Large intestine (tissue), 3 donors: Measurements from ENCODE around the gene PTPRU. TPM values are rescaled to one million over a fixed set of nuclear protein-coding genes. Genes with fewer than 3 reads are reported as not detected.

Experiments
- DNase-seq, 2 donors: peaks; one replicate each; pipeline versions ENCODE4 v3.0.0 to v3.0.0-alpha.2; 2013
- H3K27ac ChIP-seq: one replicate; pipeline ENCODE4 v1.5.1; 2013; ENCODE audit warnings: low read length
- H3K27me3 ChIP-seq: 2 replicates; pipeline ENCODE4 v1.6.1; 2013; ENCODE audit warnings: low read length; ENCODE audit not compliant: control insufficient read depth, insufficient read depth
- H3K36me3 ChIP-seq: 2 replicates; pipeline ENCODE4 v1.6.1; 2013; ENCODE audit warnings: low read length; ENCODE audit not compliant: control insufficient read depth, insufficient read depth
- H3K4me1 ChIP-seq: one replicate; pipeline ENCODE4 v1.6.1; 2013; ENCODE audit warnings: low read length; ENCODE audit not compliant: control insufficient read depth, insufficient read depth
- H3K4me3 ChIP-seq: one replicate; pipeline ENCODE4 v1.5.1; 2013; ENCODE audit warnings: low read length
- H3K9me3 ChIP-seq: one replicate; pipeline ENCODE4 v1.6.1; 2013; ENCODE audit warnings: mild to moderate bottlenecking, low read depth, low read length, moderate library complexity; ENCODE audit not compliant: control insufficient read depth
- WGBS: methylation state at CpG from one replicate; pipeline ENCODE4 v1.1.5; 2013; ENCODE audit warnings: low lambda C conversion rate; ENCODE audit not compliant: insufficient coverage; 5-methylcytosine and 5-hydroxymethylcytosine counted together
- polyA plus RNA-seq: library from polyadenylated mRNA; unstranded; fragments of 120-200 nt; gene quantifications from one replicate; pipeline ENCODE4 v1.2.1, GENCODE V29; 2013

PTPRU gene
- polyA plus RNA-seq, 1 donor: 17.6 TPM

DNA sequence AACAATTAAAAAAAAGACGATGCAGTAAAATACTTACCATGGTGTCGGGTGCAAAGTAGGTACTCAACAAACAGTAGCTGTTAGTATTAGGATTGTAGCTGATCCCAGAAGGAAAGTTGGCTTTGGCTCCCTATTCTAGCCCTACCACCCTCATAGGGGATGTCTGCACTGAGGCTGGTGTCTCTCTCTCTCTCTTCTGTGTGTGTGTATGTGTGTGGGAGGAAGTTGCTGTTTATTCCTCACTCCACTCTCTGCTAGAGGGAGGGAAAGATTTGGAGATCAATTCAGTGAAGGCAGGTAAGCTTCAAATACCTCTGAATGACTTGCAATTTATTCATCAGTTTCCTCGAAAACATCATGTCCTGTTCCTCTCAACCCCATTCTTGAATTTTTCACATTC, 124.4 kb downstream of the PTPRU start:
- no peak overlapping the region for H3K4me3 ChIP-seq
- 100% methylated on average over 2 of the region's 3 CpGs for WGBS
- H3K27ac ChIP-seq: no peak overlapping the region
- no peak for DNase-seq
- H3K27me3 ChIP-seq: peaks cover 13% of the 10 kb centered on the region
- H3K36me3 ChIP-seq: no peaks in the 10 kb centered on the region
- H3K4me1 ChIP-seq: no peaks in the 10 kb centered on the region
- H3K9me3 ChIP-seq: no peaks in the 10 kb centered on the region

DNA sequence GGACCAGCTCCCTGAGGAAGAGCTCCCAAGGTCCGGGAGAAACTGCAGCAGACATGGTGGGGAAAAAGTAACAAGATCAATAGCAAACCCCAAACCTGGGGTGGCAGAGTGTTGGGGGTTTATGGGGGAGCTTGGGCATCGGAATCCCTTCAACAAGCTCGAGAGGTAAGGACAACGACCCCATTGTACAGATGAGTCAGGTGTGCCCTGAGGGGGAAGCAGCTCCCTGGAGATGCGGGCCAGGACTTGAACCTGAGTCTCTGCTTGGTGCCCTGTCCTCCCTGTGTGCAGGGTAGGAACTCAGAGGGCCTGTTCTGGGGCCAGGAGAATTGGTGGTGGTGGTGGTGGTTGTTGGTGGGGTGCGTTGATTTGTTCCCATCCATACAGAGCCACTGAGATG, 125.4 kb downstream of the PTPRU start:
- no CpG with 5 or more reads among the region's 6 CpGs for WGBS
- Histone ChIP-seq H3K4me1 (no peaks in the 10 kb centered on the region), H3K27me3 (peaks cover 13% of the 10 kb centered on the region), H3K27ac (no peak overlapping the region), H3K9me3 (no peaks in the 10 kb centered on the region), H3K36me3 (no peaks in the 10 kb centered on the region), H3K4me3 (no peak overlapping the region)
- no peak for DNase-seq

DNA sequence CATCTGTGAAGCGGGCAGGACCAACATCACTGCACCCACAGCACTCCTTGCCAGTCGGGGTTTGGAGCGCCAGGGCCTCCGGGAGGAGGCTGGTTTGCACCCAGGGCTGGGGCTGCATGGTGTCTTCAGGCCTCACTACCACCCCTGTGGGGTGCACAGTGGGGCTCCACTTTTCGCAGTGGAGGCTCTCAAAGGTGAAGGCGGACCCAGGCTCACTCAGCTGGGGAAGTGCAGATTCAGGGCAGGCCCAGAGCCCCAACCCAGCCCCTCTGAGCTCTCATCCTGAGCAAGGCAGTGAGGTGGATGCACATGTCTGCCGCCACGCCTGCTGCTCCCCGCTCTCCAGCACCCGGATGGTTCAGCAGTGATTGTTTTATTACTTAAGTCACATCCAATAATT, 125.8 kb downstream of the PTPRU start:
- WGBS: no CpG with 5 or more reads among the region's 10 CpGs

DNA sequence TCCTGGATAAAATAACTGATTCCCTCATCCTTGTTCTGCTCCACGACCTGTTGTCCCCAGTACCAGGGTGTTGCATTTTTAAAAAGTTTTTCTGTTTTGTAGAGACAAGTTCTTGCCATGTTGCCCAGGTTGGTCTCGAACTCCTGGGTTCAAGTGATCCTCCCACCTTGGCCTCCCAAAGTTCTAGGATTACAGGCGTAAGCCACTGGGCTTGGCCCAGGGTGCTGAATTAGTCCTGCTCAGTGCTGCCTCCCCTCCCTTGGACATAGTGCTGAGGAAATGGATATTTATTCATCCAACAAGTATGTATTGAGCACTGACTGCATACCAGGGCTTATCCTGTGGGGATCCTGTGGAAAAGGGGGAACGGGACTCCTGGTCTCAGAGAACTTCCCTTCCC, 126.4 kb downstream of the PTPRU start:
- H3K27me3 ChIP-seq: peaks cover 13% of the 10 kb centered on the region
- H3K36me3 ChIP-seq: no peaks in the 10 kb centered on the region
- no peak for DNase-seq
- no CpG with 5 or more reads among the region's 4 CpGs for WGBS
- no peak overlapping the region for H3K4me3 ChIP-seq
- H3K9me3 ChIP-seq: no peaks in the 10 kb centered on the region
- no peak overlapping the region for H3K27ac ChIP-seq
- no peaks in the 10 kb centered on the region for H3K4me1 ChIP-seq

More for the DNA sequence above, 125.8 kb downstream of the PTPRU start:
- H3K27ac ChIP-seq: no peak overlapping the region
- no peak for DNase-seq
- H3K4me1 ChIP-seq: no peaks in the 10 kb centered on the region
- H3K36me3 ChIP-seq: no peaks in the 10 kb centered on the region
- peaks cover 13% of the 10 kb centered on the region for H3K27me3 ChIP-seq
- H3K4me3 ChIP-seq: no peak overlapping the region
- no peaks in the 10 kb centered on the region for H3K9me3 ChIP-seq

DNA sequence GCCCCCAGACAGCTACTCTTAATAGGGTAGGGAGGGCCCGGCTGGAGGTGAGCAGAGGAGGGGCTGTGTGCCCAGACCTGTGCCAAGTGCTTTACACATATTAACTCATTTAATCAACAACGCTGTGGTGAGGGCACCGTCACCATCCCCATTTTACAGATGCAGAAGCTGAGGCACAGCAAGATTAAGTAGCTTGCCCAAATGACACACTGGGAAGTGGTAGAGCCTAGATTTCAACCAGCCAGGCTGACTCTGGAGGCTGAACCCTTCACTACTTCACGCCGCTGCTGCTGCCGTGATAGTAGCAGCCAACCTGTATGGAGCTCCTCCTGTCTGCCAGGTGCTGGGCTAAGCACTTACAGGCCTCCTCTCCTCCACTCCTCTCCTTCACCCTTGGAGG, 127.2 kb downstream of the PTPRU start:
- no peaks in the 10 kb centered on the region for H3K36me3 ChIP-seq
- H3K27ac ChIP-seq: no peak overlapping the region
- H3K9me3 ChIP-seq: no peaks in the 10 kb centered on the region
- H3K4me3 ChIP-seq: no peak overlapping the region
- H3K4me1 ChIP-seq: no peaks in the 10 kb centered on the region
- peaks cover 13% of the 10 kb centered on the region for H3K27me3 ChIP-seq
- no CpG with 5 or more reads among the region's 6 CpGs for WGBS
- DNase-seq: no peak

DNA sequence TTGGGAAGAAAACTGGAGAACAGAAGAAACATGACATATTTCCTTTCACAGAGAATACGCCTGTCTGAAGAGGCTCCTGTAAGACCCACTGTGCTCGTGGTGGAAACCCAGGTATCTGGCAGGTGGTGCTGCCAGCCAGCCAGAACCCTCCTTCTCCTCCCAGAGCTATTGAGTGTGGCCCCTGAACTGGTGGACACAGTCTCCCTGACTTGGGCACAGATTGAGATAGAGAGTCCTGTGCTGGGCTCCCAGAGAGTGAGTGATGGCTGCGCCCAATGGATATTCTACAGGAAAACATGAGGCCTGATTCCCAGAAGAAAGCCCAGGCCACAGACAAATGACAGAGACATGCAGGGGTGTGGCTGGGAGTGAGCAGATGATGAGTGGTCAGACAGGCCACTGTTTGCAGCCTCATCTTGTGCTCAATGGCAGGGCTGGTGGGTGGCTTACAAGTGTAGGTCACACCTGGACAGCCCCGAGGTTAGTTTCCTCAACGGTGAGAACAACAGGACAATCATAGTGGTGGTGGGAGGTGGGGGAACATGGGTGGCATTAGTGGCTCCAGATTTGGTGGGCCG, 127.9 kb downstream of the PTPRU start:
- H3K36me3 ChIP-seq: no peaks in the 10 kb centered on the region
- peaks cover 10% of the 10 kb centered on the region for H3K27me3 ChIP-seq
- DNase-seq: no peak
- no peak overlapping the region for H3K4me3 ChIP-seq
- H3K9me3 ChIP-seq: no peaks in the 10 kb centered on the region
- no CpG with 5 or more reads among the region's 6 CpGs for WGBS
- no peak overlapping the region for H3K27ac ChIP-seq
- no peaks in the 10 kb centered on the region for H3K4me1 ChIP-seq

DNA sequence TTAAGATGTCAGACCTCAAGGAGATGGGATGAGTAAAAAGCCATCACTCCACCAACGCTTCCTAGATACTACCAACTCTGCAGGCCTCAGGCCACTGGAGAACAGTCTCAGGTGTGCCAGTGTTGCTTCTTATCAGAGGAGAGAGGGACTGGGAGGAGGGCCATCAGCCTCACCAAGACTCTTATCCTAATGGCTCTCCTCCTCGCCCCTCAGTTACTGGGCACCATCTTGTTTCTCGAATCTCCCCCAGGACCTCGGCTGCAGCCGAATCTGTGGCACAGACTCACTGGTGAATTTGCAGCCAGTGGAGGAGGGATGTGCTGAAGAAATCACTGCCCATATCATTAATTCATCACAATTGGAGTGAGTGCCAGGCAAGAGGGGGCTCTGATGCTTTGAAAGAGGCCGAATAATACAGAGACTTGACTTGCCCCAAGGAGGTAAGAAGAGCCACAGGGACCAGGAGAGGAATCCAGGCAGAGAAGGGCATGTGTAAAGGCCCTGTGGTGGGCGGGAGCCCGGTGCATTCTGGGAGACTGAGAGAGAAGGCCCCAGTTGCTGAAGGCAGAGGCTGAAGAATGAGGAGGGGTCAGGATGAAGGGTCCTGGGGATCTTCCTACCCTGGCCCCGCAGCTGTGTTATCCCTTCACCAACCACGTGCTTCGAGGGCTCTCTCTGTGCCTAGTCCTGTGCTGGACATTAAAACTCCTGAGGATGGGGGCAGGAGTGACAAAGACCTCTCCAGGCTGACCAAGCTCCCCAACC, 129.8 kb downstream of the PTPRU start:
- H3K4me1 ChIP-seq: no peaks in the 10 kb centered on the region
- no peak overlapping the region for H3K27ac ChIP-seq
- peaks cover 8% of the 10 kb centered on the region for H3K27me3 ChIP-seq
- DNase-seq: no peak
- H3K9me3 ChIP-seq: no peaks in the 10 kb centered on the region
- WGBS: 100% methylated on average over 1 of the region's 11 CpGs
- H3K4me3 ChIP-seq: no peak overlapping the region
- no peaks in the 10 kb centered on the region for H3K36me3 ChIP-seq

DNA sequence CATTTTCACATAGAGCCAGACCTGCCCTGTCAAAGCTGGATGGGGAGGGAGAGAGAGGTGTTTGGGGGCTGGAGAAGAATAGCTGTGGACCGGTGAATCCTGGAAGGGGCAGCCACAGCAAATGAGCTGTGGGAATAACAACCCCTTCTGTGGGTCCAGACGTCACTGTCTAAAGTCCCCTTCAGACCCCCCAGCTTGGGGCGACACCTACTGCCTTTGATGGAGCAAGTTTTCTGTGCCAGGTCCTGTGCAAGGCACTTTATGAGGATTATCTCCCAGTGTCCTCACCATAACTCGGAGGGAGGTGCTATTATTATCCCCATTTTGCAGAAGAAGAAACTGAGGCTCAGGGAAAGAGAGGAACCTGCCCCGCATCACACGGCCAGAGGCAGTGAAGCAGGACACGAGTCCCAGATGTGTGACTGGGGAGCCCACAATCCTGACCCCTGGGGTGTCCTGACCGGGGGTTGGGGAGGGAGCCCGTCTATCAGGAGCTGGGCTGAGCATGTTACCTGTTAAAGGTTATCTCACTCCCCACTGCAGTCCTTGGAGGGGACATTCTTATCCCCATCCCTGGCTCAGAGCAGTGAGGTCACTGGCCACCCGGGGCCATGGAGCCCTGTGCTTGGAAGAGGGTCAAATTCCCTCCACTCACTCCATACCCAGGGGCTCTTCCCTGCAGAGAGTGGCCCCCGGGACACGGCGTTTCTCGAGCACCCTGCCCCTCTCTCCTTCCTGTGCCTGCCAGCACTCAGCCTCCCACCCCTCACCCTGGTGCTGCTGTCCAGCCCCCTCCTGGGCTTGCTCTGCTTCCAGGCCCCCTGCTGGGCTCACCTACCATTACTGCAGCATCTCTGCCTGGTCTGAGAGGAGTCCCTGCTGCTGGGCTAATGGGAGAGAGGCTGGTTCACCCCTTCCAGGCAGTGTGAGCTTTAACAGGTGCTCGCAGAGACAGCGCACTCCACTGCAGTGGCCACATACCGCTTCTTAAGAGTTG, 132.9 kb downstream of the PTPRU start:
- Histone ChIP-seq H3K9me3 (no peaks in the 10 kb centered on the region), H3K36me3 (no peaks in the 10 kb centered on the region), H3K27me3 (peaks cover 12% of the 10 kb centered on the region), H3K4me3 (no peak overlapping the region), H3K4me1 (no peaks in the 10 kb centered on the region), H3K27ac (no peak overlapping the region)
- WGBS: no CpG with 5 or more reads among the region's 17 CpGs
- DNase-seq: no peak

DNA sequence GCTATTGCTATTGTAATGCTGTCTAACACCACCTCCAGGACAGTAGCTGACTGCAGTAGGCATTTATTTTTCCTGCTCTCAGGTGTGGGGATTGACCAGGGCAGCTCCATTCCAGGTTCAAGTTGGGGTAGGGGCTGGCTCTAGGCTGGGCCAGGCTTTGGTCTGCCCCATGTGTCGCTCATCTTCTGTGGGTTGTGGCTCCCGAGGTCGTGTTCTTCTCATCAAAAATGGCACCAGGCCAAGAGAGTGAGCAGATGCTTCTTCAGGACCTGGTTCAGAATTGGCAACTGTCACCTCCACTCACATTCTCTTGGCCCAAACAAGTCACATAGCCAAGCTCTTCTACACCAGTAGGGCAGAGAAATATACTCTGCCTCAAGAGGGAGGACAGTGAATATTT, 133.7 kb downstream of the PTPRU start:
- no peaks in the 10 kb centered on the region for H3K9me3 ChIP-seq
- H3K27ac ChIP-seq: no peak overlapping the region
- H3K27me3 ChIP-seq: peaks cover 12% of the 10 kb centered on the region
- no peak overlapping the region for H3K4me3 ChIP-seq
- no CpG with 5 or more reads among the region's 3 CpGs for WGBS
- H3K4me1 ChIP-seq: no peaks in the 10 kb centered on the region
- H3K36me3 ChIP-seq: no peaks in the 10 kb centered on the region
- no peak for DNase-seq

DNA sequence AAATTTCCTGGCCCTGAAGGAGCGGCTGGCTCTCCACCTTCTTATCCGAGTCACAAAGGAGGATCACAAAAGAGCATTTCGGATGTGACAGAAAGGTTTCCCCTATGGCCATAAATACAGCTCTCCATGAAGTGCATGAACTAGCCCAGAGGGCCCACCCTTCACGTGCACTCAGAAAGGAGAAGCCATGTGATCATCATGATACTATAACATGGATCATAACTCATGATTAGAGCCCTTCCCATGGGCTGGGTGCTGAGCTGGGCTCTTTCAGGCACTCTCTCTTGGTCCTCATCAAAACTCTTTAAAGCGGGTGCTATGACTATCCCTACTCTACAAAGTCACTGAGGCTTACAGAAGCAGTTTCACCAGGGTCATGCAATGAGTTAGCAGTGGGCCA, 135.0 kb downstream of the PTPRU start:
- H3K36me3 ChIP-seq: no peaks in the 10 kb centered on the region
- no peak overlapping the region for H3K4me3 ChIP-seq
- H3K9me3 ChIP-seq: no peaks in the 10 kb centered on the region
- H3K4me1 ChIP-seq: no peaks in the 10 kb centered on the region
- WGBS: 100% methylated on average over 1 of the region's 5 CpGs
- H3K27me3 ChIP-seq: peaks cover 12% of the 10 kb centered on the region
- no peak for DNase-seq
- no peak overlapping the region for H3K27ac ChIP-seq
